Smooth muscle cell (in vitro differentiated cells): ENCODE data around the gene MOCS1. TPM values are rescaled to one million over a fixed set of nuclear protein-coding genes. Genes with fewer than 3 reads are reported as not detected.

Source experiments
- DNase-seq: peaks from one replicate; lab custom pipeline; 2025; ENCODE audit not compliant: unreplicated experiment; lab: John Stamatoyannopoulos, UW
- H2AFZ ChIP-seq: fragments of 200-600 bp; sonication (generic); 2 replicates; pipeline ENCODE4 v1.6.0; 2016; ENCODE audit warnings: antibody characterized with exemption, low read depth, mild to moderate bottlenecking
- H3F3A ChIP-seq: fragments of 200-600 bp; sonication (generic); 2 replicates; pipeline ENCODE4 v1.6.0; 2017; ENCODE audit warnings: antibody characterized with exemption, low read depth
- H3K27ac ChIP-seq: fragments of 200-600 bp; sonication (generic); 2 replicates; pipeline ENCODE4 v1.5.1; 2016; ENCODE audit warnings: low read depth, mild to moderate bottlenecking
- H3K27me3 ChIP-seq: fragments of 200-600 bp; sonication (generic); 2 replicates; pipeline ENCODE4 v1.6.1; 2016; ENCODE audit warnings: low read depth, mild to moderate bottlenecking
- H3K36me3 ChIP-seq: fragments of 200-600 bp; sonication (generic); 2 replicates; pipeline ENCODE4 v1.5.1; 2016; ENCODE audit warnings: low read depth
- H3K4me1 ChIP-seq: fragments of 200-600 bp; sonication (generic); 2 replicates; pipeline ENCODE4 v1.5.1; 2016; ENCODE audit warnings: low read depth
- H3K4me2 ChIP-seq: fragments of 200-600 bp; sonication (generic); 2 replicates; pipeline ENCODE4 v1.6.0; 2016; ENCODE audit warnings: mild to moderate bottlenecking
- H3K4me3 ChIP-seq: fragments of 200-600 bp; sonication (generic); 2 replicates; pipeline ENCODE4 v1.5.1; 2016; ENCODE audit warnings: mild to moderate bottlenecking
- H3K79me2 ChIP-seq: fragments of 200-600 bp; sonication (generic); 2 replicates; pipeline ENCODE4 v1.6.0; 2016; ENCODE audit warnings: low read depth, mild to moderate bottlenecking
- H3K9ac ChIP-seq: fragments of 200-600 bp; sonication (generic); 2 replicates; pipeline ENCODE4 v1.6.0; 2016; ENCODE audit warnings: low read depth
- H3K9me3 ChIP-seq: fragments of 200-600 bp; sonication (generic); replicated peaks from 2 replicates; pipeline ENCODE4 v1.5.1; 2016; ENCODE audit warnings: low read depth
- H4K20me1 ChIP-seq: fragments of 200-600 bp; sonication (generic); 2 replicates; pipeline ENCODE4 v1.6.0; 2016; ENCODE audit warnings: low read depth
- CTCF ChIP-seq: fragments of 200-600 bp; sonication (generic); IDR thresholded peaks from 2 replicates; pipeline ENCODE4 v1.5.1; 2017; ENCODE audit warnings: borderline replicate concordance, mild to moderate bottlenecking, antibody characterized with exemption; ENCODE audit not compliant: insufficient read depth, poor library complexity, severe bottlenecking
- WGBS: methylation state at CpG from one replicate; pipeline ENCODE4 v1.1.7; 2016; ENCODE audit warnings: low lambda C conversion rate; 5-methylcytosine and 5-hydroxymethylcytosine counted together
- polyA plus RNA-seq: library from polyadenylated mRNA; unstranded; fragments of >200 nt; fragmentation: Nextera tagmentation; extraction: Ambion mirVana; gene quantifications from 2 replicates; pipeline ENCODE4 v1.2.1, GENCODE V29; 2016
- total RNA-seq: library from RNA; depleted of rRNA; stranded (reverse); fragments of >200 nt; gene quantifications from 2 replicates; pipeline ENCODE4 v1.2.3, GENCODE V29; 2014

MOCS1 gene
- total and polyA plus RNA-seq, 2 experiments from 2014 or later, result 7.7 to 12.1 TPM

DNA sequence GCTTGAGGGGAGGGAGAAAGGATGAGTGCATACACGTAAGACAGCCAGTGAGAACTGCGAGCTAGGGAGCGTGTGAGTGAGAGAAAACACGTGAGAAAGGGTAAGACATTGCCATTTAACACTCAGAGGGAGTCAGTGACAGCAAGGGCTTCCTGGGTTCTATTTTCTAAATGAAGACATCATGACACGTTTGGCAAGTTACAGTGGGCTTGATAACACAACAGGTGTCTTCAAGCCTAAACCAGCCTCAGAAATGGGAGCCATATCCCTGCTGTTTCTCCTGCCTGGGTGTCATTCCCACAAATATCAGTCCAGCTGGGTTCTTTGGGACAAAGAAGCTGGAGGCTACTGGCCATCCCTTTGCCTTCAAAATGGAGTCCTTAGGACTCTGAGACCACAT, 16.9 kb upstream of the MOCS1 start:
- H3K27ac ChIP-seq, result no peak overlapping the region
- H3K4me2 ChIP-seq, result no peak overlapping the region
- H2AFZ ChIP-seq, result no peak overlapping the region
- H3K79me2 ChIP-seq, result no peaks in the 10 kb centered on the region
- no peaks in the 10 kb centered on the region for H3K9me3 ChIP-seq
- H3K36me3 ChIP-seq, result no peaks in the 10 kb centered on the region
- no peak for TF ChIP-seq CTCF
- no peaks in the 10 kb centered on the region for H3F3A ChIP-seq
- H3K4me3 ChIP-seq, result no peak overlapping the region
- no peaks in the 10 kb centered on the region for H4K20me1 ChIP-seq
- H3K9ac ChIP-seq, result no peak overlapping the region
- no peaks in the 10 kb centered on the region for H3K27me3 ChIP-seq
- no peak for DNase-seq
- no peaks in the 10 kb centered on the region for H3K4me1 ChIP-seq
- 86% methylated on average over 5 of the region's 5 CpGs for WGBS

GRCh38 chr6:39950125-39950720, 16.0 kb upstream of the MOCS1 start:
- no peaks in the 10 kb centered on the region for H3K4me1 ChIP-seq
- no peaks in the 10 kb centered on the region for H4K20me1 ChIP-seq

DNA sequence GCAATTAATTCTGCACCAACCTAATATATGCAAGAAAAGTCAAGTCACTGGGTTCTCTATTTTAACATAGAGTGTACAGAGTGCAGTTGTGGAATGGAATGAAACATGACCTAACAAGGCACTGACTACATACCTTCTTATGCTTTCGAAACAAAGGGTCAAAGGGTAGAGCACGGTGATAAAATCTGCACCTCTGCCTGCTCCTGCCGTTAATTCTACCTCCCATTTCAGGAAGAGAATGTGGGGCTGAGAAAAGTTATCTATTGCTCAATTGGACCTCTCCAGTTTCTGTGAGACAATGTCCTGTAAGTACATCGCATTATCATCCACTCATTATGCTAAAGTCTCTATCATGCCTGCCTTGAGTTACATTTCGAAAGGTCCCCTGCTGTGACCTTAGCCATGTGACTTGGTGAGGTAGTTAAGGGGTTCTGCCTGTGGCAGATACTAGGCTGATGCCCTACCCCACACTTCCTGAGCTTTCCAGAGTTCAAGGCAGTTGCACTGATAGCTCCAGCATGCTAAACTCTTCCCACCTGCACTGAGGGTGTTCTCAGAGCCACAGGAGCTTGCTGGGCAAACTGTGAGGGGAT, 14.0 kb upstream of the MOCS1 start:
- no peaks in the 10 kb centered on the region for H3K36me3 ChIP-seq
- no peak overlapping the region for H3K4me3 ChIP-seq
- H3K27ac ChIP-seq, result no peak overlapping the region
- no peak overlapping the region for H2AFZ ChIP-seq
- no peak overlapping the region for H3K4me2 ChIP-seq
- no peak for DNase-seq
- H3K27me3 ChIP-seq, result no peaks in the 10 kb centered on the region
- no peaks in the 10 kb centered on the region for H3F3A ChIP-seq
- no peak for TF ChIP-seq CTCF
- no peaks in the 10 kb centered on the region for H3K4me1 ChIP-seq
- 74% methylated on average over 5 of the region's 5 CpGs for WGBS
- no peaks in the 10 kb centered on the region for H4K20me1 ChIP-seq
- H3K79me2 ChIP-seq, result no peaks in the 10 kb centered on the region
- no peak overlapping the region for H3K9ac ChIP-seq
- H3K9me3 ChIP-seq, result no peaks in the 10 kb centered on the region

More at GRCh38 chr6:39950125-39950720, 16.0 kb upstream of the MOCS1 start:
- no peak overlapping the region for H3K4me3 ChIP-seq
- H3K27ac ChIP-seq, result no peak overlapping the region
- H3K27me3 ChIP-seq, result no peaks in the 10 kb centered on the region
- no peak overlapping the region for H3K4me2 ChIP-seq
- no peak overlapping the region for H2AFZ ChIP-seq
- no peak overlapping the region for H3K9ac ChIP-seq
- H3K9me3 ChIP-seq, result no peaks in the 10 kb centered on the region
- no peak for TF ChIP-seq CTCF
- DNase-seq, result no peak
- H3F3A ChIP-seq, result no peaks in the 10 kb centered on the region
- H3K79me2 ChIP-seq, result no peaks in the 10 kb centered on the region
- no peaks in the 10 kb centered on the region for H3K36me3 ChIP-seq

- no peaks in the 10 kb centered on the region for H3F3A ChIP-seq
- no peak overlapping the region for H3K9ac ChIP-seq
- H3K27ac ChIP-seq, result no peak overlapping the region
- H3K79me2 ChIP-seq, result no peaks in the 10 kb centered on the region
- no peak overlapping the region for H3K4me2 ChIP-seq
- 60% methylated on average over 5 of the region's 5 CpGs for WGBS
- no peak for TF ChIP-seq CTCF
- no peaks in the 10 kb centered on the region for H3K9me3 ChIP-seq
- H3K4me1 ChIP-seq, result no peaks in the 10 kb centered on the region
- no peaks in the 10 kb centered on the region for H3K27me3 ChIP-seq
- H2AFZ ChIP-seq, result no peak overlapping the region
- DNase-seq, result no peak
- H3K36me3 ChIP-seq, result no peaks in the 10 kb centered on the region
- no peaks in the 10 kb centered on the region for H4K20me1 ChIP-seq
- H3K4me3 ChIP-seq, result no peak overlapping the region
Measured at GRCh38 chr6:39947611-39948068, 13.4 kb upstream of the MOCS1 start.
